GM23338 (cell line): Measurements from ENCODE around the gene SPATS2. TPM values are rescaled to one million over a fixed set of nuclear protein-coding genes. Genes with fewer than 3 reads are reported as not detected.
A peak's percentile ranks its signal among the peaks of the same experiment; 100 is the strongest.

Experiments used
- ATAC-seq: fragments of 200-7000 bp; cut with Tn5 transposase; 3 replicates; pipeline ENCODE4 v1.9.1; 2020
- DNase-seq: peaks from one replicate; pipeline ENCODE4 v3.0.0-alpha.2; 2015; ENCODE audit warnings: low spot score
- H2AFZ ChIP-seq: fragments of 200-600 bp; sonication (generic); 2 replicates; pipeline ENCODE4 v1.8.0; 2016; ENCODE audit warnings: antibody characterized with exemption, mild to moderate bottlenecking, moderate library complexity
- H3F3A ChIP-seq: fragments of 200-600 bp; sonication (generic); replicated peaks from 2 replicates; pipeline ENCODE4 v1.8.0; 2017; ENCODE audit warnings: antibody characterized with exemption, mixed run types, low read depth
- H3K27ac ChIP-seq: fragments of 200-600 bp; sonication (generic); 2 replicates; pipeline ENCODE4 v1.6.1; 2016; ENCODE audit warnings: low read depth
- H3K27me3 ChIP-seq: fragments of 200-600 bp; sonication (generic); 2 replicates; pipeline ENCODE4 v1.8.0; 2016; ENCODE audit warnings: mild to moderate bottlenecking, mixed run types, moderate library complexity; ENCODE audit not compliant: insufficient read depth
- H3K36me3 ChIP-seq: fragments of 200-600 bp; sonication (generic); 2 replicates; pipeline ENCODE4 v1.8.0; 2016; ENCODE audit warnings: mild to moderate bottlenecking; ENCODE audit not compliant: insufficient read depth
- H3K4me1 ChIP-seq: fragments of 200-600 bp; sonication (generic); 2 replicates; pipeline ENCODE4 v1.8.0; 2016; ENCODE audit warnings: mild to moderate bottlenecking, moderate library complexity; ENCODE audit not compliant: insufficient read depth
- H3K4me2 ChIP-seq: fragments of 200-600 bp; sonication (generic); 2 replicates; pipeline ENCODE4 v1.7.1; 2017; ENCODE audit warnings: mixed run types
- H3K4me3 ChIP-seq: fragments of 200-600 bp; sonication (generic); 2 replicates; pipeline ENCODE4 v1.6.1; 2016; ENCODE audit warnings: mixed run types
- H3K79me2 ChIP-seq: fragments of 200-600 bp; sonication (generic); replicated peaks from 2 replicates; pipeline ENCODE4 v1.8.0; 2017; ENCODE audit warnings: mild to moderate bottlenecking; ENCODE audit not compliant: insufficient read depth
- H3K9me2 ChIP-seq: fragments of 200-600 bp; sonication (generic); 2 replicates; pipeline ENCODE4 v1.8.0; 2017; ENCODE audit not compliant: insufficient read depth
- H4K20me1 ChIP-seq: fragments of 200-600 bp; sonication (generic); replicated peaks from 2 replicates; pipeline ENCODE4 v1.8.0; 2017; ENCODE audit warnings: mild to moderate bottlenecking; ENCODE audit not compliant: insufficient read depth
- H3K27ac Mint-ChIP-seq: 2 replicates; pipeline ENCODE4 v1.8.0; 2020; ENCODE audit warnings: inconsistent platforms, mild to moderate bottlenecking, moderate library complexity, mixed read lengths
- H3K27me3 Mint-ChIP-seq: 3 replicates; pipeline ENCODE4 v1.8.0; 2022; ENCODE audit warnings: low read depth, mild to moderate bottlenecking, moderate library complexity, mixed read lengths, inconsistent platforms; ENCODE audit not compliant: insufficient read depth, poor library complexity
- H3K36me3 Mint-ChIP-seq: 3 replicates; pipeline ENCODE4 v1.8.0; 2021; ENCODE audit warnings: low read depth, mild to moderate bottlenecking, inconsistent platforms, moderate library complexity, mixed read lengths
- H3K4me1 Mint-ChIP-seq: 3 replicates; pipeline ENCODE4 v1.8.0; 2020; ENCODE audit warnings: mild to moderate bottlenecking, inconsistent platforms, mixed read lengths
- H3K4me3 Mint-ChIP-seq: 3 replicates; pipeline ENCODE4 v1.8.0; 2021; ENCODE audit warnings: moderate library complexity, mild to moderate bottlenecking, inconsistent platforms, mixed read lengths
- H3K9me3 Mint-ChIP-seq: 3 replicates; pipeline ENCODE4 v1.8.0; 2020; ENCODE audit warnings: moderate library complexity, mild to moderate bottlenecking, inconsistent platforms, mixed read lengths
- EZH2 ChIP-seq: fragments of 200-600 bp; sonication (generic); IDR thresholded peaks from one replicate; pipeline ENCODE4 v1.8.0; 2017; ENCODE audit warnings: antibody characterized with exemption, mild to moderate bottlenecking, low read depth; ENCODE audit not compliant: unreplicated experiment
- POLR2AphosphoS5 ChIP-seq: IDR thresholded peaks from 2 replicates; pipeline ENCODE4 v1.6.1; 2016; ENCODE audit warnings: antibody characterized with exemption, low read depth
- ZNF114 ChIP-seq: fragments of 250-450 bp; sonication (Bioruptor Pico); IDR thresholded peaks from 2 replicates; pipeline ENCODE4 v1.5.0; 2020; ENCODE audit warnings: mild to moderate bottlenecking, moderate library complexity
- ZNF331 ChIP-seq: fragments of 250-450 bp; sonication (Bioruptor Pico); IDR thresholded peaks from 2 replicates; pipeline ENCODE4 v1.5.0; 2020; ENCODE audit warnings: low read depth, mild to moderate bottlenecking, moderate library complexity
- polyA plus RNA-seq: library from polyadenylated mRNA; unstranded; fragments of >200 nt; fragmentation: Nextera tagmentation; extraction: Ambion mirVana; gene quantifications from 2 replicates; pipeline ENCODE4 v1.2.1, GENCODE V29; 2016
- total RNA-seq: library from RNA; depleted of rRNA; stranded (reverse); fragments of >200 nt; shearing (Covaris generic); gene quantifications from 2 replicates; pipeline ENCODE4 v1.2.3, GENCODE V29; 2014
- TF ChIP-seq, protein P1 (sequence below), 2 experiments: fragments of 200-600 bp in 1 of 2; sonication (generic) in 1 of 2; conservative IDR thresholded peaks; 2 replicates each; pipeline versions ENCODE4 v1.5.1 to v1.6.1; 2016 to 2017; ENCODE audit warnings: antibody characterized with exemption in 2 of 2, low read depth in 2 of 2, mild to moderate bottlenecking in 2 of 2, moderate library complexity in 1 of 2
- TF ChIP-seq, protein P2 (sequence below): fragments of 250-450 bp; sonication (Bioruptor Pico); IDR thresholded peaks from 2 replicates; pipeline ENCODE4 v1.5.0; 2020; ENCODE audit warnings: mild to moderate bottlenecking, moderate library complexity

SPATS2 gene
- total and polyA plus RNA-seq, 2 experiments from 2014 or later: 20.6 to 61.0 TPM

DNA sequence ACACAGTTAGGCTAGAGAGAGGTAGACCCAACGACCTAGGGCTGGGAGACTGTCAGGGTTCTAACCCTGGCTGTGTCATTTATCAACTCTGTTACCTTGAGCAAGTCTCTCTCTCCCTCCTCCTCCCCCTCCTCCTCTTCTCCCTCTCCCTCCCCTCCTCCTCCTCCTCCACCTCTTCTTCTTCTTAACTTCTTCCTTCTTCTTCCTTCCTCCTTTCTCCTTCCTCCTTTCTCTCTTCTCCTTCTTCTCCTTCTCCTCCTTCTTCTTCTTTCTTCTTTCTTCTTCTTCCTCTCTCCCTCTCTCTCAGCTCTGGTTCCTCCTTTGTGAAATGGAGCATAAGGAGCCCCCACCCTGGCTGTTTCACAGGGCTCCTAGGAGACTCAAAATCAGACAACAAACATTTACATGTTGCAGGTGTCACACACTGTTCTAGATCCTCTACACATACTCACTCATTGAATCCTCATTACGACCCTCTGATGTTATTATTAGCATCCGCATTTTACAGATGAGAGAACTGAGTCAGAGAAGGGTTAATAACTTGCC is 169.3 kb downstream of the SPATS2 start:
- H3K27me3 ChIP-seq: peaks cover 85% of the 10 kb centered on the region
- peaks cover 4% of the 10 kb centered on the region; the same call in 1 of the 2 replicates for H4K20me1 ChIP-seq
- no peak overlapping the region for H3K4me2 ChIP-seq
- H3K4me3 ChIP-seq: no peak overlapping the region
- H3K36me3 ChIP-seq: no peaks in the 10 kb centered on the region; the same call in 1 of the 2 replicates
- H3K36me3 Mint-ChIP-seq: no peaks in the 10 kb centered on the region; the same call in 2 of the 3 replicates
- TF ChIP-seq EZH2: peak; percentile 58
- TF ChIP-seq, protein P1, sequence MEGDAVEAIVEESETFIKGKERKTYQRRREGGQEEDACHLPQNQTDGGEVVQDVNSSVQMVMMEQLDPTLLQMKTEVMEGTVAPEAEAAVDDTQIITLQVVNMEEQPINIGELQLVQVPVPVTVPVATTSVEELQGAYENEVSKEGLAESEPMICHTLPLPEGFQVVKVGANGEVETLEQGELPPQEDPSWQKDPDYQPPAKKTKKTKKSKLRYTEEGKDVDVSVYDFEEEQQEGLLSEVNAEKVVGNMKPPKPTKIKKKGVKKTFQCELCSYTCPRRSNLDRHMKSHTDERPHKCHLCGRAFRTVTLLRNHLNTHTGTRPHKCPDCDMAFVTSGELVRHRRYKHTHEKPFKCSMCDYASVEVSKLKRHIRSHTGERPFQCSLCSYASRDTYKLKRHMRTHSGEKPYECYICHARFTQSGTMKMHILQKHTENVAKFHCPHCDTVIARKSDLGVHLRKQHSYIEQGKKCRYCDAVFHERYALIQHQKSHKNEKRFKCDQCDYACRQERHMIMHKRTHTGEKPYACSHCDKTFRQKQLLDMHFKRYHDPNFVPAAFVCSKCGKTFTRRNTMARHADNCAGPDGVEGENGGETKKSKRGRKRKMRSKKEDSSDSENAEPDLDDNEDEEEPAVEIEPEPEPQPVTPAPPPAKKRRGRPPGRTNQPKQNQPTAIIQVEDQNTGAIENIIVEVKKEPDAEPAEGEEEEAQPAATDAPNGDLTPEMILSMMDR (conservative IDR thresholded peaks at IDR 0.05; ENCODE audit: low read depth in 2 of 2): no peak
- H3K27ac Mint-ChIP-seq: no peak overlapping the region
- H3F3A ChIP-seq: no peaks in the 10 kb centered on the region
- DNase-seq: no peak
- ATAC-seq: no peak
- peaks cover 17% of the 10 kb centered on the region for H3K4me1 ChIP-seq
- 0 out of 3 replicates have a peak overlapping the region, but pooled peaks have one; percentile 69 for H3K4me3 Mint-ChIP-seq
- H3K4me1 Mint-ChIP-seq: peaks cover 26% of the 10 kb centered on the region
- peaks cover 62% of the 10 kb centered on the region for H3K27me3 Mint-ChIP-seq
- no peaks in the 10 kb centered on the region for H3K9me2 ChIP-seq
- no peak overlapping the region for H3K27ac ChIP-seq
- no peaks in the 10 kb centered on the region for H3K79me2 ChIP-seq
- no peak overlapping the region for H2AFZ ChIP-seq
- H3K9me3 Mint-ChIP-seq: no peaks in the 10 kb centered on the region; the same call in 1 of the 3 replicates

DNA sequence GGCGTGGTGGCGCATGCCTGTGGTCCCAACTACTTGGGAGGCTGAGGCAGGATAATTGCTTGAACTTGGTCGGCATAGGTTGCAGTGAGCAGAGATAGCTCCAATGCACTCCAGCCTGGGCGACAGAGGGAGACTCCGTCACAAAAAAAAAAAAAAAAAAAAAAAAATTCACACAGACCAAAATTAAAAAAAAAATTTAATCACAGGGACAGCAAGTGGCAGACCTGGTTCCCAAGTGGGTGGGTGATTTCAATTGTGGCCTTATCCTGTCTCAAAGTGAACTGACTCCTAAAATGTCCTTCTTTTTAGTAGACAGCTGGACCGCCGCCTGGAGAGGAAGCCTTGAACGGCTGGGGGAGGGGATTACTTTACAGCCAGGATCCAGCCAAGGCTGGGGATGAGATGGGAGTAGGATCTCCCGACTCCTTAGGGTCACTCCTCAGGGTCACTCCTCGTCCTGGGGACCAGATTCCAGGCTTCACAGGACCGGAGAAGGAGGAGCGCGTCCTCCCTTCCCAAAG is 170.0 kb downstream of the SPATS2 start:
- H3K4me1 Mint-ChIP-seq: peaks cover 26% of the 10 kb centered on the region
- H3K79me2 ChIP-seq: no peaks in the 10 kb centered on the region
- H3K36me3 ChIP-seq: no peaks in the 10 kb centered on the region; the same call in 1 of the 2 replicates
- no peaks in the 10 kb centered on the region for H3K9me2 ChIP-seq
- H3K27me3 Mint-ChIP-seq: peaks cover 68% of the 10 kb centered on the region
- no peaks in the 10 kb centered on the region; the same call in 2 of the 3 replicates for H3K36me3 Mint-ChIP-seq
- peak overlapping the region; percentile 94 for H2AFZ ChIP-seq
- H3K9me3 Mint-ChIP-seq: no peaks in the 10 kb centered on the region; the same call in 1 of the 3 replicates
- H4K20me1 ChIP-seq: peaks cover 4% of the 10 kb centered on the region; the same call in 1 of the 2 replicates
- TF ChIP-seq ZNF331 (CRISPR knock-in tag) (no peak), POLR2AphosphoS5 (no peak), ZNF114 (CRISPR knock-in tag) (no peak), EZH2 (peak; percentile 64)
- TF ChIP-seq, protein P2, sequence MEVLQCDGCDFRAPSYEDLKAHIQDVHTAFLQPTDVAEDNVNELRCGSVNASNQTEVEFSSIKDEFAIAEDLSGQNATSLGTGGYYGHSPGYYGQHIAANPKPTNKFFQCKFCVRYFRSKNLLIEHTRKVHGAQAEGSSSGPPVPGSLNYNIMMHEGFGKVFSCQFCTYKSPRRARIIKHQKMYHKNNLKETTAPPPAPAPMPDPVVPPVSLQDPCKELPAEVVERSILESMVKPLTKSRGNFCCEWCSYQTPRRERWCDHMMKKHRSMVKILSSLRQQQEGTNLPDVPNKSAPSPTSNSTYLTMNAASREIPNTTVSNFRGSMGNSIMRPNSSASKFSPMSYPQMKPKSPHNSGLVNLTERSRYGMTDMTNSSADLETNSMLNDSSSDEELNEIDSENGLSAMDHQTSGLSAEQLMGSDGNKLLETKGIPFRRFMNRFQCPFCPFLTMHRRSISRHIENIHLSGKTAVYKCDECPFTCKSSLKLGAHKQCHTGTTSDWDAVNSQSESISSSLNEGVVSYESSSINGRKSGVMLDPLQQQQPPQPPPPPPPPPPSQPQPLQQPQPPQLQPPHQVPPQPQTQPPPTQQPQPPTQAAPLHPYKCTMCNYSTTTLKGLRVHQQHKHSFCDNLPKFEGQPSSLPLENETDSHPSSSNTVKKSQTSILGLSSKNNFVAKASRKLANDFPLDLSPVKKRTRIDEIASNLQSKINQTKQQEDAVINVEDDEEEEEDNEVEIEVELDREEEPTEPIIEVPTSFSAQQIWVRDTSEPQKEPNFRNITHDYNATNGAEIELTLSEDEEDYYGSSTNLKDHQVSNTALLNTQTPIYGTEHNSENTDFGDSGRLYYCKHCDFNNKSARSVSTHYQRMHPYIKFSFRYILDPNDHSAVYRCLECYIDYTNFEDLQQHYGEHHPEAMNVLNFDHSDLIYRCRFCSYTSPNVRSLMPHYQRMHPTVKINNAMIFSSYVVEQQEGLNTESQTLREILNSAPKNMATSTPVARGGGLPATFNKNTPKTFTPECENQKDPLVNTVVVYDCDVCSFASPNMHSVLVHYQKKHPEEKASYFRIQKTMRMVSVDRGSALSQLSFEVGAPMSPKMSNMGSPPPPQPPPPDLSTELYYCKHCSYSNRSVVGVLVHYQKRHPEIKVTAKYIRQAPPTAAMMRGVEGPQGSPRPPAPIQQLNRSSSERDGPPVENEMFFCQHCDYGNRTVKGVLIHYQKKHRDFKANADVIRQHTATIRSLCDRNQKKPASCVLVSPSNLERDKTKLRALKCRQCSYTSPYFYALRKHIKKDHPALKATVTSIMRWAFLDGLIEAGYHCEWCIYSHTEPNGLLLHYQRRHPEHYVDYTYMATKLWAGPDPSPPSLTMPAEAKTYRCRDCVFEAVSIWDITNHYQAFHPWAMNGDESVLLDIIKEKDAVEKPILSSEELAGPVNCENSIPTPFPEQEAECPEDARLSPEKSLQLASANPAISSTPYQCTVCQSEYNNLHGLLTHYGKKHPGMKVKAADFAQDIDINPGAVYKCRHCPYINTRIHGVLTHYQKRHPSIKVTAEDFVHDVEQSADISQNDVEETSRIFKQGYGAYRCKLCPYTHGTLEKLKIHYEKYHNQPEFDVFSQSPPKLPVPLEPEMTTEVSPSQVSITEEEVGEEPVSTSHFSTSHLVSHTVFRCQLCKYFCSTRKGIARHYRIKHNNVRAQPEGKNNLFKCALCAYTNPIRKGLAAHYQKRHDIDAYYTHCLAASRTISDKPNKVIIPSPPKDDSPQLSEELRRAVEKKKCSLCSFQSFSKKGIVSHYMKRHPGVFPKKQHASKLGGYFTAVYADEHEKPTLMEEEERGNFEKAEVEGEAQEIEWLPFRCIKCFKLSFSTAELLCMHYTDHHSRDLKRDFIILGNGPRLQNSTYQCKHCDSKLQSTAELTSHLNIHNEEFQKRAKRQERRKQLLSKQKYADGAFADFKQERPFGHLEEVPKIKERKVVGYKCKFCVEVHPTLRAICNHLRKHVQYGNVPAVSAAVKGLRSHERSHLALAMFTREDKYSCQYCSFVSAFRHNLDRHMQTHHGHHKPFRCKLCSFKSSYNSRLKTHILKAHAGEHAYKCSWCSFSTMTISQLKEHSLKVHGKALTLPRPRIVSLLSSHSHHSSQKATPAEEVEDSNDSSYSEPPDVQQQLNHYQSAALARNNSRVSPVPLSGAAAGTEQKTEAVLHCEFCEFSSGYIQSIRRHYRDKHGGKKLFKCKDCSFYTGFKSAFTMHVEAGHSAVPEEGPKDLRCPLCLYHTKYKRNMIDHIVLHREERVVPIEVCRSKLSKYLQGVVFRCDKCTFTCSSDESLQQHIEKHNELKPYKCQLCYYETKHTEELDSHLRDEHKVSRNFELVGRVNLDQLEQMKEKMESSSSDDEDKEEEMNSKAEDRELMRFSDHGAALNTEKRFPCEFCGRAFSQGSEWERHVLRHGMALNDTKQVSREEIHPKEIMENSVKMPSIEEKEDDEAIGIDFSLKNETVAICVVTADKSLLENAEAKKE (CRISPR knock-in tag): no peak
- H3K27me3 ChIP-seq: peaks cover 90% of the 10 kb centered on the region
- peak overlapping the region; percentile 69 for H3K4me3 Mint-ChIP-seq
- H3K4me1 ChIP-seq: peaks cover 17% of the 10 kb centered on the region
- no peak overlapping the region for H3K27ac ChIP-seq
- H3K27ac Mint-ChIP-seq: no peak overlapping the region
- DNase-seq: peak; percentile 60
- no peaks in the 10 kb centered on the region for H3F3A ChIP-seq
- H3K4me3 ChIP-seq: peak overlapping the region; percentile 63
- H3K4me2 ChIP-seq: peak overlapping the region; percentile 89
- ATAC-seq: peak; percentile 6; the same call in 2 of the 3 replicates
